ENCODE measurements around the gene PER1. TPM values are rescaled to one million over a fixed set of nuclear protein-coding genes. Genes with fewer than 3 reads are reported as not detected.

The PER1 gene
- total RNA-seq, 4 donors from 2014 or later: 127 to 263 (median 168) TPM

- Histone ChIP-seq H3K27me3 (no peaks in the 10 kb centered on the region), H3K4me3 (no peak overlapping the region), H3K9me3 (no peaks in the 10 kb centered on the region), H3K36me3 (peaks cover 87 to 89% (median 88%) of the 10 kb centered on the region in 4 donors), H3K4me1 (peaks cover 46 to 94% (median 93%) of the 10 kb centered on the region in 4 donors), H3K27ac (replicated peaks in 1 of 4) (peak overlapping the region; percentile 85 to 100 (median 97))
- TF ChIP-seq POLR2AphosphoS5 (IDR thresholded peaks at IDR 0.05) (peak; percentile 1 to 53), CTCF (IDR thresholded peaks at IDR 0.05) (no peak), EP300 (IDR thresholded peaks at IDR 0.05) (no peak), POLR2A (IDR thresholded peaks at IDR 0.05; ENCODE audit: low read depth) (no peak)
- no peak for DNase-seq (ENCODE audit: extremely low spot score)
- 87% methylated on average over 12 of the region's 15 CpGs for WGBS
- intact Hi-C loops (cut with DNase I): no loop called here
These were observed 9.2 kb downstream of the PER1 start for GRCh38 chr17:8142887-8143580.

- DNase-seq (ENCODE audit: extremely low spot score): no peak
- H3K4me1 ChIP-seq: peaks cover 42 to 91% (median 91%) of the 10 kb centered on the region in 4 donors
- peaks cover 80 to 82% (median 81%) of the 10 kb centered on the region in 4 donors for H3K36me3 ChIP-seq
- intact Hi-C loops (cut with DNase I): no loop called here
- no peak overlapping the region for H3K4me3 ChIP-seq
- TF ChIP-seq POLR2A (IDR thresholded peaks at IDR 0.05; ENCODE audit: low read depth) (no peak), POLR2AphosphoS5 (IDR thresholded peaks at IDR 0.05) (peak in 1 of 2 donors; percentile 53), CTCF (IDR thresholded peaks at IDR 0.05) (no peak)
- peak overlapping the region; percentile 85 to 100 (median 97) for H3K27ac ChIP-seq (replicated peaks in 1 of 4)
- 83% methylated on average over 15 of the region's 23 CpGs for WGBS
- no peaks in the 10 kb centered on the region for H3K9me3 ChIP-seq
- H3K27me3 ChIP-seq: no peaks in the 10 kb centered on the region
These were observed 9.9 kb downstream of the PER1 start for GRCh38 chr17:8142158-8142886.

GRCh38 chr17:8141741-8142140 lies 10.5 kb downstream of the PER1 start:
- intact Hi-C loops (cut with DNase I): no loop called here
- no peaks in the 10 kb centered on the region for H3K9me3 ChIP-seq
- DNase-seq (ENCODE audit: extremely low spot score): no peak

GRCh38 chr17:8141045-8141444 lies 11.2 kb downstream of the PER1 start:
- DNase-seq (ENCODE audit: extremely low spot score): no peak

More at GRCh38 chr17:8141741-8142140, 10.5 kb downstream of the PER1 start:
- 87% methylated on average over 11 of the region's 11 CpGs for WGBS
- Histone ChIP-seq H3K36me3 (peaks cover 74 to 76% (median 75%) of the 10 kb centered on the region in 4 donors), H3K27me3 (no peaks in the 10 kb centered on the region), H3K4me1 (peaks cover 37 to 85% (median 85%) of the 10 kb centered on the region in 4 donors), H3K27ac (replicated peaks in 1 of 4) (peak overlapping the region; percentile 85 to 100 (median 97)), H3K4me3 (no peak overlapping the region)
- TF ChIP-seq EP300 (IDR thresholded peaks at IDR 0.05): no peak
- TF ChIP-seq CTCF (IDR thresholded peaks at IDR 0.05): no peak
- no peak for TF ChIP-seq POLR2A (IDR thresholded peaks at IDR 0.05; ENCODE audit: low read depth)
- no peak for TF ChIP-seq POLR2AphosphoS5 (IDR thresholded peaks at IDR 0.05)

More at GRCh38 chr17:8141045-8141444, 11.2 kb downstream of the PER1 start:
- WGBS: 91% methylated on average over 7 of the region's 7 CpGs
- H3K36me3 ChIP-seq: peaks cover 67 to 69% (median 68%) of the 10 kb centered on the region in 4 donors
- no peaks in the 10 kb centered on the region for H3K27me3 ChIP-seq
- intact Hi-C loops (cut with DNase I): no loop called here
- peak overlapping the region; percentile 85 to 100 (median 97) for H3K27ac ChIP-seq (replicated peaks in 1 of 4)
- peak in 1 of 2 donors; percentile 4 for TF ChIP-seq POLR2AphosphoS5 (IDR thresholded peaks at IDR 0.05)
- no peak for TF ChIP-seq EP300 (IDR thresholded peaks at IDR 0.05)
- H3K9me3 ChIP-seq: no peaks in the 10 kb centered on the region
- no peak overlapping the region for H3K4me3 ChIP-seq
- H3K4me1 ChIP-seq: peaks cover 31 to 79% (median 78%) of the 10 kb centered on the region in 4 donors

Data from esophagus muscularis mucosa (tissue), 4 donors.